ENCODE measurements around the gene SH3BP5L.

The SH3BP5L gene

GRCh38 chr1:248823517-248824001 is 2.2 kb downstream of the SH3BP5L start:
- in situ Hi-C loops (cut with HindIII; ENCODE audit: low sequenced_read_pairs) = no loop called here
- TF ChIP-seq CTCF (IDR thresholded peaks at IDR 0.05; ENCODE audit: low read depth, low read length, missing control alignments) = no peak
- peak; percentile 91 for DNase-seq (ENCODE audit: low read depth)
- peak overlapping the region; percentile 31 for H3K4me3 ChIP-seq (ENCODE audit: low read depth, low read length)

GRCh38 chr1:248822148-248823032 is 3.3 kb downstream of the SH3BP5L start:
- no peak for TF ChIP-seq CTCF (IDR thresholded peaks at IDR 0.05; ENCODE audit: low read depth, low read length, missing control alignments)
- H3K4me3 ChIP-seq (ENCODE audit: low read depth, low read length) = peak overlapping the region; percentile 31
- DNase-seq (ENCODE audit: low read depth) = no peak
- in situ Hi-C loops (cut with HindIII; ENCODE audit: low sequenced_read_pairs) = no loop called here

DNA sequence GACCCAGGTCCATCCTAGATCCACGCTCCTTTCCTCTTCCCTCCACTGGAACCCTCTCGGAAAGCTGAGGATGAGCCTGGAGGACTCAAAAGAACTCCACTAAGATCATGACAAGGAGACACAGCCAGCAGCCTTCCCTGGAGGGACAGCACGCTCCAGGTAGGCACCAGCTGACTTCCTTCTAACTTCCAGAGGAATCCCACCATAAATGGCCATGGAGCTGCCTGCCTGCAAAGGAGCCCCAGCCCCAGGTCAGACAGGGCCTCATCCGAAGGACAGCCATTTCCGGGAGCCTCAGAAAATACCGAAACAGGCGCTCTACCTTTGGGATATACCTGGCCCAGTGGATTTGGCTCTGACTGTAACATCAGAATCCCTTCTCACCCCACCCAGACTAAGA is 4.1 kb downstream of the SH3BP5L start:
- in situ Hi-C loops (cut with HindIII; ENCODE audit: low sequenced_read_pairs) = no loop called here
- no peak overlapping the region for H3K4me3 ChIP-seq (ENCODE audit: low read depth, low read length)
- DNase-seq (ENCODE audit: low read depth) = no peak
- TF ChIP-seq CTCF (IDR thresholded peaks at IDR 0.05; ENCODE audit: low read depth, low read length, missing control alignments) = no peak

DNA sequence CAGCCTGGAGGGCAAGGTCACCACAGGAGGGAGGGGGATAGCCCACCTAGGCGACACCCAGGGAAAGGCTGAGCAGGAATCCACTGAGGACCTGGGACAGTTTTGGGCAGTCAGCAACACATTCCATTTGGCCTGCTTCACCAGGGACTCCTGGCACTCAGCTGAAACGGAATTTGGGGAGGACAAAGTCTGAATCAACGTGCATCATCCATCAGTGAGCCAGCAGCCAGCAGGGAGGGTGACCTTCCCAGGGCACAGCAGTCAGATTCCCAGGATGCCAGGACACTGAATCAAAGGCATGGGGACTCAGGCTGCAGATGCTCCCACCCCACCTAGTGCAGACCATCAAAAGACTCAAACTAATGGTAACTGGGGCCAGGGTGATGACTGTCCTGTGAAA is 4.6 kb downstream of the SH3BP5L start:
- no peak overlapping the region for H3K4me3 ChIP-seq (ENCODE audit: low read depth, low read length)
- TF ChIP-seq CTCF (IDR thresholded peaks at IDR 0.05; ENCODE audit: low read depth, low read length, missing control alignments) = no peak
- peak; percentile 27 for DNase-seq (ENCODE audit: low read depth)
- in situ Hi-C loops (cut with HindIII; ENCODE audit: low sequenced_read_pairs) = no loop called here

GRCh38 chr1:248820041-248820585 is 5.6 kb downstream of the SH3BP5L start:
- TF ChIP-seq CTCF (IDR thresholded peaks at IDR 0.05; ENCODE audit: low read depth, low read length, missing control alignments) = no peak
- in situ Hi-C loops (cut with HindIII; ENCODE audit: low sequenced_read_pairs) = no loop called here
- no peak for DNase-seq (ENCODE audit: low read depth)

DNA sequence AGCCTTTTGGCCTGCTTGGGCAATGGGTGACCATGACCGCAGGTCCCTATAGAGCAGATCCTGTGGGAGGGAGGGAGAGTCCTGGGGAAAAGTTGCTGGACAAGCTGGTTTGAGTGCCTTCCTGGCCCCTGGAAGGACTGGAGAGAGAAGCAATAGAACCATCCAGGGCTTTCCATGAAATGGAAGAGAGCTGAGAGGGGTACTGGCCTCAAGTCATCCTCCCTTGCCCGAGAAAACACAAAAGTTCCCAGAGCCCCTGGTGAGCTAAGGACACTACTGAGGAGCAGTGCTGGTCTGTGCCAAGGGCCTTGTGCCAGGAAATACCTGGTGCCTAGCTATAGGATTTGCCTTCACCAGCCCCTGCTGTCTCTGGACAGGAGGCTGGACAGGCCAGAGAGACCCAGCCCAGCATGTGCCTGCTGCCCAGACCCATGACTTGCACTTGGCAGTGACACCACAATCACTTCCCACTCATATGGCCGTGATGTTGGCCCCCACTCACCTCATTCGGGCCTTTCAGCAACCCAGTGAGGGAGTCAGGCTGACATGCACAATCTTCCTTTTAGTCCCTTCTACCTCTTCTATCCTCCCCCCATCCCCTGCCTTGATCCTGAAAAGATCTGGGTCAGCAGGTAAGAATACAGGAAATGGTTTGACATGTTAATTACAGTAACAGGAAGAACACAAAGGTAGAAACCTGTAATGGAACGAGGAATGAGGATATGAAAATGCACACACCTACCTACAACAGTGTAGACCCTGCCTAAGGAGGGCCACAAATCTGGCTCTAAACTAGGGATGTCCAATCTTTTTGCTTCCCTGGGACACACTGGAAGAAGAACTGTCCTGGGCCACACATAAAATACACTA is 7.0 kb downstream of the SH3BP5L start:
- DNase-seq (ENCODE audit: low read depth) = no peak
- in situ Hi-C loops (cut with HindIII; ENCODE audit: low sequenced_read_pairs) = no loop called here
- TF ChIP-seq CTCF (IDR thresholded peaks at IDR 0.05; ENCODE audit: low read depth, low read length, missing control alignments) = no peak
- no peak overlapping the region for H3K4me3 ChIP-seq (ENCODE audit: low read depth, low read length)

More at GRCh38 chr1:248820041-248820585, 5.6 kb downstream of the SH3BP5L start:
- H3K4me3 ChIP-seq (ENCODE audit: low read depth, low read length) = no peak overlapping the region
